ENCODE results near the gene BTN3A1.

GRCh38 chr6:26436018-26436417 is 33.9 kb downstream of the BTN3A1 start:
- TF ChIP-seq REST (IDR thresholded peaks at IDR 0.05; ENCODE audit: insufficient read depth in 1 of 2, low read depth in 2 of 2, low read length in 2 of 2) (no peak), TAF1 (IDR thresholded peaks at IDR 0.05; ENCODE audit: borderline replicate concordance, insufficient read depth, low read length) (no peak)

All from PFSK-1 (cell line).